Fibroblast of the conjunctiva (primary cell): Measurements from ENCODE around the gene HMGB4.

ENCODE experiments used
- DNase-seq: peaks from one replicate; pipeline ENCODE4 v3.0.0-alpha.2; 2010; ENCODE audit warnings: low read depth

Gene HMGB4

DNA sequence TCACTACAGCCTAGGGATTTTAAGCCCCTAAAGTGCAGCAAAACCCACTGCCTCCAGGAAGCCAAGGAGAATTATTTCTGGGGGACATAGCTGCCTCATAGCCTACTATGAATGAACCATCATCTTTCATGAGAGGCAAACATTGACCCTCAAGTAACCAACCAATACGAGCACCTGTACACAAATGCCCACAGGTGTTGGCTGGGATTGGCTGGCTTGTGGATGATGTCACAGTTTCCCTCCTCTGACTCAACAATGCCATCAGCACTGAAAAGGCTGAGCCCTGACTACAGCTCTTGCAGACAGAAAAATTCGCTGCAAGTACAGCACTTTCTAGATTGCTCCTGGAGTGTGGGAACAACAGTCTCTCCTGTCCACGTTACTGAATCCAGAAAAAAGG lies at the start of gene HMGB4:
Gene HMGB4 (plus strand): TSS at position 301 of the 400 bp plus-strand sequence. CDS start 113 bp downstream, outside the sequence.
- no peak for DNase-seq

GRCh38 chr1:33814166-33814565 lies 49.7 kb upstream of the HMGB4 start:
- DNase-seq = no peak

- DNase-seq = no peak
Observed at GRCh38 chr1:33815061-33815460, 48.8 kb upstream of the HMGB4 start.

GRCh38 chr1:33818071-33818470 lies 45.8 kb upstream of the HMGB4 start:
- no peak for DNase-seq

DNA sequence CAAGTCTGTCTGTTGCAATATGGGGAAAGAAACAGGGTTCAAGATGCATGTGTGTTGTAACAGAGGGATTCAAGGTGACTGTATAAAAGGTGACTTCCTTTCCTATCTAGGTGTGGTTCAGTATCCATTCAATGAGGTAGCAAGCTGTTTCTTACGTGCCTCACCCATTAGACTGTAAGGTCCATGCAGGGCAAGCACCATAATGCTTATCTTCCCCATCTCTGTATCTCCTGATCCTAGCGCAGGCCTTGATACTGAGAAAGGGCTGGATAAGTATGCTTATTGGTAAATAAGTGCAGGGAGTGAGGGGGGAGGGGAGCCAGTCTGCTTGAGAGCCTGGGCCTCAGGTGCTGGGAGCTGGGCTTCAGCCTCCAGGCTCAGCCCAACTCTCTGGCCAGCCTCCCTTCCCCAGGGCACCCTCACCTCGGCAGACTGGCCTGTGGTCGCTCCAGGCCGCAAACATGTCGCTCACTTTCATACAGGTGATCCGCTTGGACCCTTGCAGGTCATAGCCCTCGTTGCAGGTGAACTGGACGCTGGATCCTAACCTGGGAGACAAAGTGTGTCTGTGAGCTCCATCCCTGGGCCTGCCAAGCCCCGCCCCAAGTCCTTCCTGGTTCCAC lies 44.5 kb upstream of the HMGB4 start:
- no peak for DNase-seq

DNA sequence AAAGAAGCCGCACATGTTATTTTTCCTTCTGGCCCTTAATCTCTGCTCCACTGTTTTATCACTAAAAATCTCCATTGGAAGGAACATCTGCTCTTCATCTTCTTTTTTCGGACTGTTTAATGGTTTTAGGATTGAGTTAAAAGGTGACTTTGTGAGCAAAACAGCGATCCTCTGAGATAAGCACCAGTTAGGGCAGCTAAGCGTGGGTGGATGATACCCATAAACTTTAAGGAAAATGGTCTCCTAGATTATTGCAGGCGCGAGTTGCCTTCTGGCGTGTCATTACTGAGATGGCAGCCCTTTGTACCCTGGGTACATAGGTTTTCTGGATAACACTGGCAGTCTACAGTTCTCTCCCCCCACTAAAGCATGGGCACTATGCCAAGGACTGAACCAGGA lies 44.0 kb upstream of the HMGB4 start:
- DNase-seq = no peak

DNA sequence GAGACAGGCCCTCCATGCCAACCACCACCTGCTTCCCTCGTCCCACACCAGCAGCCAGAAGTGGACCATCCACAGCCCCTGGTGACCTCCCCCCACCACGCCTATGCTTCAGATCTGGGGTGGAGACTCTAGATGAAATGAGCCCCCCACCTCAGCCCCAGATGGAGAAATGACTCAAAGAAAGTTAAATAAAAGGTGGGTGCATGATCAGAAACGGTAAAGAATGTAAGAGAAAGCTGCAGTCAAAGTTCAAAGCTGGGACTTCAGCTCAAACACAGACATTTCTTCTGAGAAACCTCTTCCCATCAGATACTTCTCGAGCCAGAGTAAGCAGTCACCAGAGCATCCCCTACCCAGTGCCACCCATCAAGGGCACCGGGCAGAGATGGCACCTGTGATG lies 43.1 kb upstream of the HMGB4 start:
- DNase-seq = no peak

DNA sequence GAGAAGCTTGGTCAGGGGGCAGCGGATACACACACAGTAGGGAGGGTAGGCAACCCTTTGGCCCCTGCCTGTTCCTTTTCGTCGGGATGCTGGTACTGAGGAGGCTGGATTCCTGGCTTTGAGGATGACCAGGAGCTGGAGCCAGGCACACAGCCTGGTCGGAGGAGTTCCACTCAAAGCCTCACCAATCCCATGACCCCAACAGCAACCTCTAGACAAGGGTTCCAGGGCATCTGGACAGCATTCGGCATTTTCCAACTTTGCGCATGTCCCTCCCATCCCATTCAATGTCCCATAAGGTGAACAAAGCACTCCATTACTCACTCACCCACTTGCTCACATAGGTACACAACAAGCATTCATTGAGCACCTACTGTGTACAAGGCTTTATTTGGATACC lies 42.6 kb upstream of the HMGB4 start:
- DNase-seq = no peak

GRCh38 chr1:33822396-33822795 lies 41.5 kb upstream of the HMGB4 start:
- DNase-seq = no peak

DNA sequence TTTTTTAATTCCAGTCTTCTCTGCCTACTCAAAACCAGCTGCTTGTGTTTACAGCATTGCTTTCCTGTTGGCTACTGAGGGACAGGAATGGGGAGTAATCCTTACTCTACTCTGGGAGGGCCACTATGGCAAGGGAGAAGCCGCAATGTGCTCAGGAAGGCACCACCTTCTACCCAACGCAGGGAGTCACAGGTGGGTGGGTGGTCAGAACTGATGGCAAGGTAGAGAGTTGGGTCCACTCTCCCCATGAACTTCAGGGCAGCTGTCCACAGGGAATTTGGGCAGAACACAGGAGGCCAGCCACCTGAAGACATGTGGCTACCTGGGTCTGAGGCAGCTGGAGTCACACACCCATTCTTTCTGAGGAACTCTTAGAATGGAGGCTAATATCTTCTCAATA lies 40.5 kb upstream of the HMGB4 start:
- DNase-seq = no peak

- DNase-seq = no peak
Observed at GRCh38 chr1:33823830-33824229, 40.0 kb upstream of the HMGB4 start.

- no peak for DNase-seq
Observed at GRCh38 chr1:33824321-33824720, 39.6 kb upstream of the HMGB4 start.

DNA sequence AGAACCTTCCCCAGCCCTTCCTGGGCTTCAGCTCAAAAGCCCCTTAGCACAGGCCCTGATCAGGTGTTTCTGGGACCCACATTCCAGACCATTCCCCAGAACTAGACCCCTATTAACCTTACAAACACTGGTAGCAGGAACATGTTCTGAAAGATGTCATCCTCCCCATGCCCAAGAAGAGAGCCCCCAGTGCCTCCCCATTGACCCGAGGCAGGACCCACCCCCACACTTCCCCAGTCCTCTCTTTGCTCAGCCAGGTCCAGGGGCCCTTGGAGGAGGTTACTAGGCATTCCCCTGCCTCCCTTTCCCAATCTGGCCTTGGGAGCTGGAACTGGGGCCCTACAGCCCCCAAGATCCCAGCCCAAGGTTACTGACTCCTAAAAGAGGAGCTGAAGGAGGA lies 38.9 kb upstream of the HMGB4 start:
- no peak for DNase-seq

DNA sequence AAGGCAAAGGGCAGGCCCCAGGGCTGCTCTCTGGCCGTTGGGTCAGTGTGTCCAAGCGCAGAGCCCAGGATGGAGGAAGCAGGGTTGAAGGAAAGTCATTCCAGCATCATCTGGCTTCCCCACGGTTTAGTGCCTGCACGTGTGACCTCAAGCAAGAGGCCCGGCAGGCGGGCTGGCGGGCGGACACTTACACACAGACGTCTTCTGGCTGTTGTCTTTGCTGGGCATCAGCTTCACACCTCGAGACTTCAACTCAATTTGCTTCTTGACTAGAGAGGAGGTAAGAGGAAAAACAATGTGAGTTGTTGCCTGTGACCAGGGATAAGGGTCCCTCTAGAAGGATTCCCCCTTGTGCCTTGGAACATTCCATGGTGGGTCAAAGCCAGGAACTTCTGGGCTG lies 38.4 kb upstream of the HMGB4 start:
- DNase-seq = no peak

- no peak for DNase-seq
Observed at GRCh38 chr1:33826311-33826710, 37.6 kb upstream of the HMGB4 start.

- DNase-seq = no peak
Observed at GRCh38 chr1:33826711-33827110, 37.2 kb upstream of the HMGB4 start.

GRCh38 chr1:33828059-33828458 lies 35.8 kb upstream of the HMGB4 start:
- DNase-seq = no peak

DNA sequence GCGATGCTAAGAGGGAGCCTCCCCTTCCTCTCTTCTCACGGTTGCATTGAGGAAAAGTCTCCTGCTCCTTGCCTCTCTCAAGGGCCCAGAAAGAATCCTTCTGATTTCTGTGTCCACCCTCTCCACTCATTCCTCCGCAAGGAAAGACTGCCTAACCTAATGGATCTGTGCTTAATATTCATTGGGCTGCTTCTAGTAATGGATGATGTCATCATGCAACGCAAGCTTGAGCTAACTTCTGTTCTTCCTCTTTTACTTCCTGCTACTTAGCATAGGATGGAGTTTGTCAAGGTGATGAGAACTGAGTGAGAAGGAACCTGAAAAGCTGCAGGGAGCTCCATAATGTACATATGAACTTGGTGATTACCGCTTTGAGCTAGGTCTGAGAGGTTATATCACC lies 35.2 kb upstream of the HMGB4 start:
- no peak for DNase-seq

- no peak for DNase-seq
Observed at GRCh38 chr1:33836911-33837310, 27.0 kb upstream of the HMGB4 start.

- DNase-seq = no peak
Observed at GRCh38 chr1:33837635-33838034, 26.2 kb upstream of the HMGB4 start.

GRCh38 chr1:33841494-33841893 lies 22.4 kb upstream of the HMGB4 start:
- DNase-seq = no peak

DNA sequence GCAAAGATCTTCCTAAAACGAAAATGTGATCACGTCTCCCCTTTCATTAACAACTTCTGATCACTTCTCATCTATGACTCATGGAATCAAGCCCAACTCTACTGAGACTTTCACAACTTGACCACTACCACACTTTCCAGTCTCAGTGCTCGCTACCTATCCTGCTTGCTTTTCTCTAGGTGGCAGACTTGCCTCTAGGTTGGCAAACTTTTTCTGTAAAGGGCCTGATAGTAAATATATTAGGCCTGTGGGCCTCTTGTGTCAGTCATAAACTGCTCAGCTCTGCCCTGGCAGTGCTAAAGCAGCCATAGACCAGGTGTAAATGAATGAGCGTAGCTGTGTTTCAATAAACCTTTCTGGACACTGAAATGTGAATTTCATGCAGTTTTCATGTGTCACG lies 21.5 kb upstream of the HMGB4 start:
- DNase-seq = no peak

DNA sequence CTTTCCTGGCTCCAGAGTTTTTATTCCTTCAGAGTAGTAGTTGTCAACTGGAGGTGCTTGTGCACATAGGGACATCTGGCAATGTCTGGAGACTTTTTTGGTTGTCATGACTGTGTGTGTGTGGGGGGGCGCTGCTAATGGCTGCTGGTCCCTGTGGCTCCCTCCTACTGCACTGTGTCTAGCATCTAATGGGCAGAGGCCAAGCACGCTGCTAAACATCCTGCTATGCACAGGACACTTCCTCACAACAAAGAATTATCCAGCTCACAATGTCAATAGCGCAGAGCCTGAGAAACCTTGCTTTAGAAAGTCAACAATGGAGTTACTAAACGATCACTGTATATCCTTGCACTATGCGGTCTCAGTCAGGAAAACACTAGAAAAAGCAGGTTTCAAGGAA lies 19.7 kb upstream of the HMGB4 start:
- no peak for DNase-seq

GRCh38 chr1:33846861-33847260 lies 17.0 kb upstream of the HMGB4 start:
- no peak for DNase-seq
